K562 (cell line): ENCODE data around the gene KIAA0825.

Experiments used
- CREB1 ChIP-seq, 2 experiments: sonication (generic) in 1 of 2; formaldehyde crosslinking in 1 of 2; IDR thresholded peaks; 2 replicates each; pipeline versions ENCODE4 v1.6.1 to v1.8.0; 2012 to 2022; ENCODE audit warnings: inconsistent platforms in 1 of 2, mild to moderate bottlenecking in 1 of 2, missing genetic modification reagents in 1 of 2, moderate library complexity in 1 of 2
- GABPB1 ChIP-seq: sonication (generic); formaldehyde crosslinking; IDR thresholded peaks from 2 replicates; pipeline ENCODE4 v1.8.0; 2022; ENCODE audit warnings: mild to moderate bottlenecking, missing genetic modification reagents
- PHB ChIP-seq: fragments of 250-450 bp; sonication (Bioruptor Pico); IDR thresholded peaks from 2 replicates; pipeline ENCODE4 v1.5.0; 2021
- SMAD1 ChIP-seq: fragments of 150-350 bp; IDR thresholded peaks from 2 replicates; pipeline ENCODE4 v1.6.1; 2014; ENCODE audit warnings: low read length, low read depth; ENCODE audit not compliant: partially characterized antibody
- SMC3 ChIP-seq: conservative IDR thresholded peaks from 2 replicates; pipeline ENCODE4 v1.6.1; 2011; ENCODE audit warnings: low read depth, low read length, improper control_type of control experiment; ENCODE audit not compliant: insufficient read depth
- YY1 ChIP-seq, 3 experiments: IDR thresholded peaks; 2 replicates each; pipeline ENCODE4 v1.6.1; 2011; ENCODE audit warnings: low read length in 2 of 3, mild to moderate bottlenecking in 2 of 3, moderate library complexity in 2 of 3, borderline replicate concordance in 1 of 3, control low read depth in 1 of 3, low read depth in 1 of 3; ENCODE audit not compliant: insufficient read depth in 3 of 3, insufficient replicate concordance in 2 of 3, control insufficient read depth in 1 of 3, insufficient read length in 1 of 3; ENCODE audit errors: extremely low read depth in 1 of 3
- ZFX ChIP-seq: sonication (generic); formaldehyde crosslinking; IDR thresholded peaks from 2 replicates; pipeline ENCODE4 v1.8.0; 2022; ENCODE audit warnings: mild to moderate bottlenecking, missing genetic modification reagents, moderate library complexity
- ZZZ3 ChIP-seq: fragments of 450-650 bp; IDR thresholded peaks from 2 replicates; pipeline ENCODE4 v1.6.1; 2016; ENCODE audit warnings: antibody characterized with exemption, mild to moderate bottlenecking, moderate library complexity
- TF ChIP-seq, protein P1 (sequence below): sonication (generic); formaldehyde crosslinking; IDR thresholded peaks from 2 replicates; pipeline ENCODE4 v1.9.0; 2022; ENCODE audit warnings: mild to moderate bottlenecking, missing genetic modification reagents
- TF ChIP-seq, protein P2 (sequence below): fragments of 250-450 bp; sonication (Bioruptor Pico); IDR thresholded peaks from 2 replicates; pipeline ENCODE4 v1.4.0; 2020; ENCODE audit warnings: mild to moderate bottlenecking, moderate library complexity
- TF ChIP-seq, protein P3 (sequence below): sonication (generic); formaldehyde crosslinking; IDR thresholded peaks from 2 replicates; pipeline ENCODE4 v1.8.1; 2023; ENCODE audit warnings: missing genetic modification reagents, mild to moderate bottlenecking, borderline replicate concordance
- TF ChIP-seq, protein P4 (sequence below): sonication (generic); formaldehyde crosslinking; IDR thresholded peaks from 2 replicates; pipeline ENCODE4 v1.8.1; 2023; ENCODE audit warnings: mild to moderate bottlenecking, missing genetic modification reagents

- TF ChIP-seq, protein P1, sequence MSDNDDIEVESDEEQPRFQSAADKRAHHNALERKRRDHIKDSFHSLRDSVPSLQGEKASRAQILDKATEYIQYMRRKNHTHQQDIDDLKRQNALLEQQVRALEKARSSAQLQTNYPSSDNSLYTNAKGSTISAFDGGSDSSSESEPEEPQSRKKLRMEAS, result no peak
- TF ChIP-seq SMAD1 (no peak), ZFX (no peak), ZZZ3 (no peak), GABPB1 (CRISPR knock-in tag) (no peak), YY1 (IDR thresholded peaks at IDR 0.05; ENCODE audit: borderline replicate concordance in 1 of 3, control insufficient read depth in 1 of 3, extremely low read depth in 1 of 3, insufficient read depth in 3 of 3, insufficient read length in 1 of 3, insufficient replicate concordance in 2 of 3, low read depth in 1 of 3, low read length in 2 of 3) (no peak), SMC3 (no peak), PHB (CRISPR knock-in tag) (no peak), CREB1 (IDR thresholded peaks at IDR 0.05) (no peak), CREB1 (CRISPR knock-in tag; IDR thresholded peaks at IDR 0.05) (no peak)
- TF ChIP-seq, protein P2, sequence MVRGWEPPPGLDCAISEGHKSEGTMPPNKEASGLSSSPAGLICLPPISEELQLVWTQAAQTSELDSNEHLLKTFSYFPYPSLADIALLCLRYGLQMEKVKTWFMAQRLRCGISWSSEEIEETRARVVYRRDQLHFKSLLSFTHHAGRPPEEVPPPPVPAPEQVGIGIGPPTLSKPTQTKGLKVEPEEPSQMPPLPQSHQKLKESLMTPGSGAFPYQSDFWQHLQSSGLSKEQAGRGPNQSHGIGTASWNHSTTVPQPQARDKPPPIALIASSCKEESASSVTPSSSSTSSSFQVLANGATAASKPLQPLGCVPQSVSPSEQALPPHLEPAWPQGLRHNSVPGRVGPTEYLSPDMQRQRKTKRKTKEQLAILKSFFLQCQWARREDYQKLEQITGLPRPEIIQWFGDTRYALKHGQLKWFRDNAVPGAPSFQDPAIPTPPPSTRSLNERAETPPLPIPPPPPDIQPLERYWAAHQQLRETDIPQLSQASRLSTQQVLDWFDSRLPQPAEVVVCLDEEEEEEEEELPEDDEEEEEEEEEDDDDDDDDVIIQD, result no peak
- TF ChIP-seq, protein P3, sequence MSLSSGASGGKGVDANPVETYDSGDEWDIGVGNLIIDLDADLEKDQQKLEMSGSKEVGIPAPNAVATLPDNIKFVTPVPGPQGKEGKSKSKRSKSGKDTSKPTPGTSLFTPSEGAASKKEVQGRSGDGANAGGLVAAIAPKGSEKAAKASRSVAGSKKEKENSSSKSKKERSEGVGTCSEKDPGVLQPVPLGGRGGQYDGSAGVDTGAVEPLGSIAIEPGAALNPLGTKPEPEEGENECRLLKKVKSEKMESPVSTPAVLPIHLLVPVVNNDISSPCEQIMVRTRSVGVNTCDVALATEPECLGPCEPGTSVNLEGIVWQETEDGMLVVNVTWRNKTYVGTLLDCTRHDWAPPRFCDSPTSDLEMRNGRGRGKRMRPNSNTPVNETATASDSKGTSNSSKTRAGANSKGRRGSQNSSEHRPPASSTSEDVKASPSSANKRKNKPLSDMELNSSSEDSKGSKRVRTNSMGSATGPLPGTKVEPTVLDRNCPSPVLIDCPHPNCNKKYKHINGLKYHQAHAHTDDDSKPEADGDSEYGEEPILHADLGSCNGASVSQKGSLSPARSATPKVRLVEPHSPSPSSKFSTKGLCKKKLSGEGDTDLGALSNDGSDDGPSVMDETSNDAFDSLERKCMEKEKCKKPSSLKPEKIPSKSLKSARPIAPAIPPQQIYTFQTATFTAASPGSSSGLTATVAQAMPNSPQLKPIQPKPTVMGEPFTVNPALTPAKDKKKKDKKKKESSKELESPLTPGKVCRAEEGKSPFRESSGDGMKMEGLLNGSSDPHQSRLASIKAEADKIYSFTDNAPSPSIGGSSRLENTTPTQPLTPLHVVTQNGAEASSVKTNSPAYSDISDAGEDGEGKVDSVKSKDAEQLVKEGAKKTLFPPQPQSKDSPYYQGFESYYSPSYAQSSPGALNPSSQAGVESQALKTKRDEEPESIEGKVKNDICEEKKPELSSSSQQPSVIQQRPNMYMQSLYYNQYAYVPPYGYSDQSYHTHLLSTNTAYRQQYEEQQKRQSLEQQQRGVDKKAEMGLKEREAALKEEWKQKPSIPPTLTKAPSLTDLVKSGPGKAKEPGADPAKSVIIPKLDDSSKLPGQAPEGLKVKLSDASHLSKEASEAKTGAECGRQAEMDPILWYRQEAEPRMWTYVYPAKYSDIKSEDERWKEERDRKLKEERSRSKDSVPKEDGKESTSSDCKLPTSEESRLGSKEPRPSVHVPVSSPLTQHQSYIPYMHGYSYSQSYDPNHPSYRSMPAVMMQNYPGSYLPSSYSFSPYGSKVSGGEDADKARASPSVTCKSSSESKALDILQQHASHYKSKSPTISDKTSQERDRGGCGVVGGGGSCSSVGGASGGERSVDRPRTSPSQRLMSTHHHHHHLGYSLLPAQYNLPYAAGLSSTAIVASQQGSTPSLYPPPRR (CRISPR knock-in tag), result no peak
- TF ChIP-seq, protein P4, sequence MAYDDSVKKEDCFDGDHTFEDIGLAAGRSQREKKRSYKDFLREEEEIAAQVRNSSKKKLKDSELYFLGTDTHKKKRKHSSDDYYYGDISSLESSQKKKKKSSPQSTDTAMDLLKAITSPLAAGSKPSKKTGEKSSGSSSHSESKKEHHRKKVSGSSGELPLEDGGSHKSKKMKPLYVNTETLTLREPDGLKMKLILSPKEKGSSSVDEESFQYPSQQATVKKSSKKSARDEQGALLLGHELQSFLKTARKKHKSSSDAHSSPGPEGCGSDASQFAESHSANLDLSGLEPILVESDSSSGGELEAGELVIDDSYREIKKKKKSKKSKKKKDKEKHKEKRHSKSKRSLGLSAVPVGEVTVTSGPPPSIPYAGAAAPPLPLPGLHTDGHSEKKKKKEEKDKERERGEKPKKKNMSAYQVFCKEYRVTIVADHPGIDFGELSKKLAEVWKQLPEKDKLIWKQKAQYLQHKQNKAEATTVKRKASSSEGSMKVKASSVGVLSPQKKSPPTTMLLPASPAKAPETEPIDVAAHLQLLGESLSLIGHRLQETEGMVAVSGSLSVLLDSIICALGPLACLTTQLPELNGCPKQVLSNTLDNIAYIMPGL (CRISPR knock-in tag), result no peak
These were observed 120.2 kb downstream of the KIAA0825 start for GRCh38 chr5:94498199-94498598.
